NCI-H1417 treated with DMSO at 0.1 percent for 48 hours (cell line): ENCODE measurements around the gene ABCA2.
"Not testable (repeated sequence)": the region's sequence is repeated elsewhere in the genome, so short reads cannot be mapped to it uniquely, and the experiment has no call there.

Experiments
- DNase-seq: peaks from one replicate; lab custom pipeline; 2025; lab: John Stamatoyannopoulos, UW

The ABCA2 gene

DNA sequence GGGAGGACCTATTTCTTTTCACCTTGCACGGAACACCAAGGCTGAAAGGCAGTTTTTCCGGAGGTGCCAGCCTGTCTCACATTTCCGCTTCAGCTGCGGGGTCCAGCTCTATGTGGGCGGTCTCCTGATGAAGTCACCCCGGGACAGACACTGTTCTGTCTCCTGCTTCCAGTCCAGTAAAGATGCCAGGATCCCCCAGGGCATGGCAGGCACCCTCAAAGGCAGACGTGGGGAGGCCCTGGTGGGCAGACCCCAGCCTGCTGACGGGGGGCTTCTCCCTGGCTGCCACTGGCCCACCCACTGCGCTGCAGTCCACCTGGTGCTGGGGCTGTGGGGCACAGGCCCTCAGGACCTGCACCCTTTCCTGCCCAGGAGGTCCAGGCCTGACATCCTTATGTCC, 34.8 kb upstream of the ABCA2 start:
- not testable (repeated sequence) for DNase-seq

DNA sequence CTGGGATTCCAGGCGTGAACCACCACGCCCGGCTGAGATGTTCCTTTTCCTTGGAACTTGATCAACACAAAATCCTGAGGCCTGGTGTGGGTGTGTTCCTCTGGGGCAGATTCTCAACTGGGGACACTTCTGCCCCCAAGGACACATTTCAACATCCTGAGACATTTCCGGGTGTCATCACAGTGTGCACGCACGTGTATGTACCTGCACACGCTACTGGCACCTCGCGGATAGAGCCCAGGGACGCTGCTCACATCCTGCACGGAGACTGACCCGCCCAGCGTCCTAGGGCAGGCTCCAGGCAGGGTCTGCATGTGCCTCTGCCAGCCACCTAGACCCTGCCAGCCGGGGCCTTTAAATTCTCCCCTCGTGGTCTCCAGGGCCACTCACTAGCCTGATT, 34.3 kb upstream of the ABCA2 start:
- DNase-seq: no peak

DNA sequence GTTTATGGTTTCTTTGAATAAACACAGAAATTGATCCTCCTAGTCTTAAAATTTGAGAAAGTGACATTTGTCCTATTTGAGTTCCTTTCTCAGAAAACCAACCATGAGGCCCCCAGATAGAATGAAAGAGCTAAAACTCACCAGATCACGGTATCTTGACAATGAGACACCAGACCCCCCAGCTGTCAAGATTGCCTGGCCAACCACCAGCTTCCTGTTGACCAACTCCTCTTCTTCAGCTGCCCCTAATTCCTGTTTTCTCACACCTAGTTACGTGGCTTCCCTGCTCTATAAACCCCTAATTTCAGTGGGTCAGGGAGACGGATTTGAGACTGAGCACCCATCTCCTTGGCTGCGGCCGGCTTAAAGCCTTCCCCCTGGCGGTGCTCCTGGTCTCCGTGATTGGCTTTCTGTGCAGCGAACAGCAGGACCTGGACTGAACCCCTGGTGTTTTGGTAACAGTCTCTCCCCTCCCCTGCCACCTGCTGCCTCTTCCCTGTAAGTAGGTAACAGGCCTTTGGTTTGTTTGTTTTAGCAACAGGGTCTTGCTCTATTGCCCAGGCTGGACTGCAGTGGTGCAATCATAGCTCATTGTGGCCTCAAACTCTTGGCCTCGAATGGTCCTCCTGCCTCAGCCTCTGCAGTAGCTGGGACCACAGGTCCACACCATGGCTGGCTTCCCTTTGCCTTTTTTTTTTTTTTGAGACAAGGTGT, 30.6 kb upstream of the ABCA2 start:
- no peak for DNase-seq

DNA sequence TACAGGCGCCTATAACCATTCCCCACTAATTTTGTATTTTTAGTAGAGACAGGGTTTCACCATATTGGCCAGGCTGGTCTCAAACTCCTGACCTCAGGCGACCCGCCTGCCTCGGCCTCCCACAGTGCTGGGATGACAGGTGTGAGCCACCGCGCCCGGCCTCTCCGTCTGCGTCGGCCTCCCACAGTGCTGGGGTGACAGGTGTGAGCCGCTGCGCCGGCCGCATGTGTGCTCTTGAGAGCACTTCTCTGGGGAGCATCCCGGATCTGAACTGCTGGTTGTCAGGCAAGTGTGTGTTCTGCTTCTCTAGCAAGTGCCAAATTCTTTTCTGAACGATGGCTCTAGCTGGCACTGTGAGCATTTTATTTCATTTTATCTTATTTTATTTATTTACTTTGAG, 29.5 kb upstream of the ABCA2 start:
- DNase-seq: no peak

- no peak for DNase-seq
Observed at GRCh38 chr9:137056739-137057415, 28.8 kb upstream of the ABCA2 start.

- no peak for DNase-seq
Observed at GRCh38 chr9:137055385-137056364, 27.6 kb upstream of the ABCA2 start.

GRCh38 chr9:137054932-137055384, 26.9 kb upstream of the ABCA2 start:
- DNase-seq: no peak

GRCh38 chr9:137053944-137054931, 26.2 kb upstream of the ABCA2 start, which contains the start of gene ENTPD2:
ENTPD2 (minus strand) TSS chr9:137054061; CDS start chr9:137053997, 64 bp downstream.
- no peak for DNase-seq

DNA sequence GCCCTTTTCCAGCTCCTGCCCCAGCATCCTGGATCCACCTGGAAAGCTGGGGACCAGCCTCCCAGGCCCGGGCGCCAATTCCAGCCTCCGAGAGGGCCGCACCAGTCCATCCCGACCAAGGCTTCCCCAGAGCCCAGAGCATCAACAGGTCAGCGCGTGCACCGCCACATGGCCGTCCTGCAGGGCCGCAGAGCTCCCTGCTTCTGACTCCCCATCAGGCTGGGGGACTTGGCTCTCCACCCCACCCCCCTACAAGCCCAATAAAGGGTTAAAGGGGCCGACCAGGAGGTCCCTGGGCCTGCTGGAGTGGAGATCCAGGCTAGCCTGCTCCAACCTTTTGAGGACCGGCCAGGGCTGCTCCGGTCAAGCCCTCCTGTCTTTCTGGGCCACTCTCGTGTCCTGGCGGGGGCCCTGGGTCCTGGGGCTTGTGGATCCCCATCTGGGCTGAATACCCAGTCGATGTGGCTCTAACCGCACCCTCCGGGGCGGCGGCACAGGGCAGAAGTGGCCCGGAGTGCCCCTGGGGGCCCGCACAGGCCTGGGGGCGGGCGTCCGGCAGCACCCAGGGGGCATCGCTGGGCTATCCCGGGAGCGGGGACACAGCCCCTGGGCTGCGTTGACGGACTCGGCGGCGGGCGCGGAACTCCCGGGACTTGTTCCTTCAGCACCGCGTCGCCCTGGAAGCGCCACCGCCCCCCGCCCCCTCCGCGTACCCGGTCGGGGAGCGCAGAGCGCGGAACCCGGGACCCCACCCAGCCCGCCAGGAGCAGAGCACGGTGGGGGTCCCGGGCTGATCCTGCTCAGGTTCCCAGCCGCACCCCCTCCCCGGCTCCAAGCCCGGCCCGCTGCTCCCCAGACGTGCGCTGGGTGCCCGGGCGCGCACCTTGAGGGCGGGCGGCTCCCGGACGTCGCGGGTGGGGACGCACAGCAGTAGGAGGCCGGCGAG, 25.2 kb upstream of the ABCA2 start:
- DNase-seq: no peak

DNA sequence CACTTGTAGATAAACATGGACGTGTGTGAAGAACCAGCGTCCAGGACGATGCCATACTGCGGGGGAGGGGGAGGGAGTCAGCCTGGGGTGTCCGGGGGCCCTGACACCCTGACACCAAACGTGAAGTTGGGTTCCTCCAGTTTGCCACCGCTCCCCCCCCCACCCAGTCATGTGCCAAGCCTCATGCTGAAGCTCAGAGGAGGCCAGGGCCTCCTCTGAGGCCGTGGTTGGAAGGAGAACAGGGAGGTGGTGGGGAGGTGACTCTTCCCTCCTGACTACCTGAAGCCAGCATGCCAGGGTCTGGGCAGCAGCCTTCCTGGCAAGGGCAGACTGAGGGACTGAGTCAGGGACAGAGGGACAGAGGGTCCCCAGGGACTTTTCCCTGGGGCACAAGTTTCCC, 24.3 kb upstream of the ABCA2 start:
- no peak for DNase-seq

- no peak for DNase-seq
Observed at GRCh38 chr9:137051145-137051724, 23.2 kb upstream of the ABCA2 start.

- DNase-seq: no peak
Observed at GRCh38 chr9:137050570-137050969, 22.5 kb upstream of the ABCA2 start.

DNA sequence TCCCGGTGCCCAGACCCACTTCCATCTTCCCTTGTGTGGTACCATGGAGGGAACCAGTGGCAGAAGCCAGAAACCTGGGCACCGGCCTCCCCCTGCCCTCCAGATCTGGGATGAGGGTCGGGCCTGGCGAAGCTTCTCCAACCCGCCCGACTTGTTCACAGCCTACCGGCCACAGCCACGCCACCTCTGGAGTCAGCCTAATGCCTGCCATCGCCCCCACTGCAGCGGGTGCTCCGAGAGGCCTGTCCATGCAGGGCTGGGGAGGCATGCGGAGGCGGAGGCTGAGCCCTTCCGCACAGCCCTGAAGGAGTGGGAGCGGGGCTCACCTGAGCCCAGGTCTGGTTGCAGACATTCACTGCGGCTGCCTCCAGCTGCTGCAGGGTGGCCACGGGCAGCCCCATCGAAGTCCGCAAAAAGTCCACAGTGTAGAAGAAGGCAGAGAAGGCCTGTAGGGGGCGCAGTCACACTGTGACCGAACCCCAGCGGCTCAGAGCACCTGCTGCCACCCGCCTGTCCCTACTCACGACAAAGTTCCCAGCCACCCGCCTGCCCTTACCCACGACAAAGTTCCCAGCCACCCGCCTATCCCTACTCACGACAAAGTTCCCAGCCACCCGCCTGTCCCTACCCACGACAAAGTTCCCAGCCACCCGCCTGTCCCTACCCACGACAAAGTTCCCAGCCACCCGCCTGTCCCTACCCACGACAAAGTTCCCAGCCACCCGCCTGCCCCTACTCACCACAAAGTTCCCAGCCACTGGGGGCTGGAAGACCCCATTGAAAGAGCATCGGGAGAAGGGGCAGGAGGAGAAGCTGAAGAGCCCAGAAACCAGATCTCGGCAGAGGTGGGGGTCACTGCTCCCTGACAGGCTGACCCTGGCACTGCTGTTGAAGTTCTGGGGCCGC, 21.8 kb upstream of the ABCA2 start:
- DNase-seq: no peak

DNA sequence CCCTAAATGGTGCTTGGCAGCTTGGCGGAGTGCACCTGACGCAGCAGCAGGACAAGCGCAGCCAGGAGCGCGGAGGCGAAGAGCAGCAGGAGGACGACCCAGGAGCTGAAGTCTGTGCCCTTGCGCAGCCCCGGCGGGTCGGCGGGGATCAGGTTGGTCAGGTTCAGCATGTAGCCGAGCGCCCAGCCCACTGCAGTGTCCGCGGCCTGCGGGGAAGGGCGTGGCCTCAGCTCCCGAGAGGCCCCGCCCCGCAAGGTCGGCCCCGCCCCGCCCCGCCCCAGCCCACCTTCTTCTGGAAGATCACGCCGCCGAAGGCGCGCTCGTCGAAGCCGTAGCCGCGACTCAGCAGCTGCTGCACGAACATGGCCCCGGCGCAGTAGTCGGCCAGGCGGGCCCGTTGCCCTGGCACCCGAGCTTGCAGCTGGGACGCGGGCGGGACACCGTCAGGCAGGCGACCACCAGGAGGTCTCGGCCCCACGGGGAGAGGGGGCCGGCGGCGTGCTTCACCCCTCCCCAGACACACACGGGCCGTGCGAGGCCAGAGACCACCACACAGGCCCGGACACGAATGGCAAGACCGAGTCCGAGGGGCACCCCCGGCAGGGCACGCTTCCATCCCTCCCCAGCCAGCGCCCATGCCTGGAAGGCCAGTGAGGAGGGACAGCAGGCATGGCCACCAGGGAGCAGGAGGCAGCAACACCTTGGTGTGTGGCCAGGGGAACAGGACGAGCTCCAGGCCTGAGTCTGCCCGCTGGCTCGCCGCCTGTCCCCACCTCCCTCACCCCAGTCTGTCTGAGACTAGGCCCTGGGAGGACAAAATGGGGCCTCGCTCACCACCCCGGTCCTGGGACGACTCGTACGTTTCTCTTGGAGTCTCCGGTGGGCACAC, 20.9 kb upstream of the ABCA2 start:
- DNase-seq: no peak

GRCh38 chr9:137046088-137046787, 18.2 kb upstream of the ABCA2 start, which contains the start of gene NPDC1:
NPDC1 (minus strand) TSS chr9:137046177; CDS start chr9:137045989, 188 bp downstream.
- peak; percentile 73 for DNase-seq

DNA sequence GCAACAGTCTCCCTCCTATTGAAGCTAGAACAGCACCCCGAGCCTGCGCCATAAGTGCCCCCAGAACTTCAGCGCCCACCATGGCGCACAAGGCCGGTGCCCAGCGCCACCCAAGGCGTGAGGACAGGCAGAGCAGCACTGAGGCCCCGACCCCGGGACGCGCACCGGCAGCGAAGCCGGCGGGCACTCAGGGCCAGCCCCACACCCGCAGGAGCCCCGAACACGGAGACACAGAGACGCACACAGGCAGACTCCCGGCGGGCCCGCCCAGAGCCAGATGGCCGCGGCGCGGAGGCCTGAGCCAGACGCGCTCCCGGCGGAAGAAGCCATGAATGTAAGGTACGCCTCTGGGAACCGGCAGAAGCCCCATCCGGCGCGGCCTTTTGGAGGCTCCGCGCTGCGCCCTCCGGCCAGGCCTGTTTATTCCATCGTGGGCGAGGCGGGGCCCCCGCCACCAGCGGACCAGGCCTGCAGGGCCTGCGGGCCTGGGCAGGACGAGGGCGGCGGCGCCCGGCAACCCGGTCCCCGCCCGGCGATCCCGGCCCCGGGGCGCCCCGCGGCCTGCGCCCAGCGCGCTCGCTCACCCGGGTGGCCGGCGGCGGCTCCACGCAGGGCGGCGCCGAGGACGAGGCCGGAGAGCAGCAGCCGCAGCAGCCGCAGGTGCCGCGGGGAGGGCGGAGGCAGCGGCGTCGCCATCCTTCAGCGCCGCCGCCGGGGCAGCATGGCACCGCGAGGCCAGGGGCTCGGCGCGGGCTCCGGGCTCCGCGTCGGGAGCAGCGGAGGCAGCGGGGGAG, 17.5 kb upstream of the ABCA2 start:
- DNase-seq: no peak
